ENCODE measurements around the gene PAPPA2. TPM values are rescaled to one million over a fixed set of nuclear protein-coding genes. Genes with fewer than 3 reads are reported as not detected.

The PAPPA2 gene
- total RNA-seq, 1 experiment from 2014 or later, result 0.03 TPM

DNA sequence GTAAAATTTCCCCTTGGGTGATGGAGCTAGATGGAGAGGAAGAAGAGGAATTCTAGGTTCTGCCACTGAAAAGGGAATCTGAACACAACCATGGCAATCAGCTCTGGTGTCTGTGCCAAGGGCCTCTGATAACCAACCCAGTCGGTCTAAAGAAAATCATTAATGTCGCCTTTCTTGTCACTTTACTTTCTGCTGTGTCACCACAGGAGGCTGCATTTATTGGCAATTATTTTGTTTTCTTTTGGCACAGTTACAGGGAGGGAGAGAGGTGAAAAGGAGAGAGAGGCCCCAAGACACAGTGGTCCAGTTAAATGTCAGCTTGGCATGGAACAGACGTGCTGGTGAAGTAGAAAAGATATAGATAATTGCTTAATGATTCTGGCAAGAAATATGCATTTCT, 414.6 kb downstream of the PAPPA2 start:
- Histone ChIP-seq H3K27ac (ENCODE audit: low read length) (no peak overlapping the region), H3K4me3 (ENCODE audit: low read depth in 2 of 2, low read length in 2 of 2) (no peak overlapping the region), H3K27me3 (ENCODE audit: control insufficient read depth, insufficient read depth, low read length) (peaks cover 2% of the 10 kb centered on the region; the same call in 1 of the 2 replicates), H3K36me3 (ENCODE audit: control insufficient read depth, insufficient read depth, low read length) (no peaks in the 10 kb centered on the region), H3K4me1 (ENCODE audit: control insufficient read depth, insufficient read depth, low read length) (no peaks in the 10 kb centered on the region), H3K9me3 (ENCODE audit: control insufficient read depth, insufficient read depth, low read depth, low read length) (no peaks in the 10 kb centered on the region)
- DNase-seq (ENCODE audit: low read depth, low spot score), result no peak
- CTCF ChIA-PET, result no interaction called here
- no TSS peak for BruUV-seq (replicated peaks)
- no peak for ATAC-seq
- POLR2A ChIA-PET, result no interaction called here
- TF ChIP-seq CTCF (IDR thresholded peaks at IDR 0.05) (no peak), TCF7L2 (IDR thresholded peaks at IDR 0.05; ENCODE audit: low read depth, low read length) (no peak), REST (IDR thresholded peaks at IDR 0.05; ENCODE audit: insufficient read depth in 1 of 2, low read depth in 2 of 2, low read length in 1 of 2) (no peak), POLR2AphosphoS5 (IDR thresholded peaks at IDR 0.05; ENCODE audit: low read depth, low read length) (no peak), SIN3A (IDR thresholded peaks at IDR 0.05; ENCODE audit: borderline replicate concordance, insufficient read depth, low read depth, low read length) (no peak)
- in situ Hi-C loops (cut with HindIII; ENCODE audit: low pct_unique_long_range_greater_than_20kb, low sequenced_read_pairs), result no loop called here
- intact Hi-C loops (cut with micrococcal nuclease; ENCODE audit: unreplicated experiment), result no loop called here

DNA sequence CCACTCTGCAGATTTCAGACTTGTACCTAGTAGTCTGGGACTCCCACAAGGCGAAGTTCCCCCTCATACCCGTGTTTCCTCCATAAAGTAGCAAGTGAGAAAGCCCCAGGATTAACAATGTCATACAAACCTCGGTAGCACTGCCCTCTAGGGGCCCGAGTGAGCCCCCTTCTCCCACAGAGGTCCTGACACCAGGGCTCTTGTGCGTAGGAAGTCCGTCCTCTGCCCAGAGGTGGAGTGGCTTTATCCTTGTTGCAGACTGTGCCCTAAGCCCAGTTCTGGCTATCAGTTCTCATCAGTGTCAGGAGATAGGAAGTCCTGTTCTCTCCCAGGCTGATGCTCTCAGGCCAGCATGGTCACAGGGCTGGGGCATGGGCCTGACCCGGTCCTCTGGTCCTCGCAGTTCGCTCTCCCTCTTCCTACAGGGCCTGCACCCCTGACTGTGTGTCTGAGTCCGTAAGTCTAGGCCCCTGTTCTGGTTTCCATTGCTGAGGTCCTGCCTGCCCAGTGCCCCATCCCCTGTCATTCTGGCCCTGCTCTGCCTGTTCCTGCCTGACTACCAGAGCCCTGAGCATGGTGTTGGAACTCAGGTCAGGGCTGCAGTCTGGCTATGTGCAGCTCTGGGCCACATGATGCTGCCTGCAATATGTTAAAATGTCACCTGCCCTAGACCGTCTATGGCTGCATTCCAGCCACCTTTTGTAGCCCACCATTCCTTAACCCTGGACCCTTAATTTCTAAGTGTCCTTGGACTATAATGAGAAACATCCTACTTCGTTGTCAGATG, 416.0 kb downstream of the PAPPA2 start:
- H3K36me3 ChIP-seq (ENCODE audit: control insufficient read depth, insufficient read depth, low read length), result no peaks in the 10 kb centered on the region
- POLR2A ChIA-PET, result no interaction called here
- in situ Hi-C loops (cut with HindIII; ENCODE audit: low pct_unique_long_range_greater_than_20kb, low sequenced_read_pairs) (no loop called here), intact Hi-C loops (cut with micrococcal nuclease; ENCODE audit: unreplicated experiment) (no loop called here)
- H3K9me3 ChIP-seq (ENCODE audit: control insufficient read depth, insufficient read depth, low read depth, low read length), result no peaks in the 10 kb centered on the region
- BruUV-seq (replicated peaks), result no TSS peak
- H3K4me1 ChIP-seq (ENCODE audit: control insufficient read depth, insufficient read depth, low read length), result no peaks in the 10 kb centered on the region
- CTCF ChIA-PET, result no interaction called here
- no peak overlapping the region for H3K27ac ChIP-seq (ENCODE audit: low read length)
- H3K27me3 ChIP-seq (ENCODE audit: control insufficient read depth, insufficient read depth, low read length), result peaks cover 2% of the 10 kb centered on the region; the same call in 1 of the 2 replicates
- DNase-seq (ENCODE audit: low read depth, low spot score) (no peak), ATAC-seq (no peak)
- H3K4me3 ChIP-seq (ENCODE audit: low read depth in 2 of 2, low read length in 2 of 2), result no peak overlapping the region
- TF ChIP-seq POLR2AphosphoS5 (IDR thresholded peaks at IDR 0.05; ENCODE audit: low read depth, low read length), result no peak
- TF ChIP-seq CTCF (IDR thresholded peaks at IDR 0.05), result peak; percentile 17; the same call in 1 of the 2 replicates
- no peak for TF ChIP-seq TCF7L2 (IDR thresholded peaks at IDR 0.05; ENCODE audit: low read depth, low read length)
- TF ChIP-seq REST (IDR thresholded peaks at IDR 0.05; ENCODE audit: insufficient read depth in 1 of 2, low read depth in 2 of 2, low read length in 1 of 2), result no peak
